Amygdala (tissue), 56 donors: ENCODE measurements around the gene NTSR1.

ENCODE experiments used
- DNase-seq, 56 donors: peaks; one replicate each; lab custom pipeline; 2025; lab: John Stamatoyannopoulos, UW

NTSR1 gene

DNA sequence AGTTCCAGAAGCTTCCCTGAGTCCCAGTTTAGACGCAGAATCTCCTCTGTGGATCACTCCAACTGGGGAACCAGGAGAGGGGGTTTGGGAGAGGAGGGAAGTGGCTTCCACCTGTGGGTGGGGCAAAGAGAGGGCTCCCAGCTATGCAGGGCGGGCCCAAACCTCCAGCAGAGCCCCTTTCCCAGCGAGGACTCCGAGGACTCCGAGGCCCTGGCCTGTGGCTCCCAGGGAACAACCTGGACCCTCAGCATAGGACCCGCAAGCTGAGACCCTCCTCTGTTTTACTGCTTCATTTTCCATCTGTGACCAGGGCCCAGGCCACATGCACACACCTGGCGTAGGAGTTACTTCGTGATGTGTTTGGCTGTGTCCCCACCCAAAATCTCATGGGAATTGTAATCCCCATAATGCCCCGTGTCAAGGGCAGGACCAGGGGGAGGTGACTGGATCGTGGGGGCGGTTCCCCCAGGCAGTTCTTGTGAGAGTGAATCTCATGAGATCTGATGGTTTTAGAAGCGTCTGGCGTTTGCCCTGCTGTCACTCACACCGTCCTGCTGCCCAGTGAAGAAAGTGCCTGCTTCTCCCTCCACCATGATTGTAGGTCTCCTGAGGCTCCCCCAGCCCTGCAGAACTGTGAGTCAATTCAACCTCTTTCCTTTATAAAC lies 27.9 kb downstream of the NTSR1 start:
- DNase-seq = no peak

- no peak for DNase-seq
These were observed 28.7 kb downstream of the NTSR1 start for GRCh38 chr20:62737271-62737811.

GRCh38 chr20:62738025-62738881 lies 29.6 kb downstream of the NTSR1 start:
- no peak for DNase-seq

DNA sequence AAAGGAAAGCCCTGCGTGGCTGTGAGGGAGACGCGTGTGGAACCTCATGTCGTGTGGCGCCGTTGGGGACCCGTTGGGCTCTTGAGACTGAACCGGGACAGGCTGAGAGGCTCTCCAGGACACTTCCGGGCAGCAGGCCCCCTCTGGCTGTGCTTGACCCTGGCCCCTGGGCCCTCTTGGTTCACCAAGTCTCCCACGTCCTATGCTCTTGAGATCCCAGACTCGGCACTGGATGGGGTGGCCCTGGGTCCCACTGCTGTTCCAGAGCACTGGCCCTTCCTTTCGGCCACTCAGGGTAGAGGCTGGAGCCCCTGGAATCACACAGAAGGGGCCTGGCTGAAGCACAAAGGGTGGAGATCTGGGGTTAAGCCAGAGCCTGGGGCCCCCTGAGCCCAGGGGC lies 30.4 kb downstream of the NTSR1 start:
- no peak for DNase-seq

DNA sequence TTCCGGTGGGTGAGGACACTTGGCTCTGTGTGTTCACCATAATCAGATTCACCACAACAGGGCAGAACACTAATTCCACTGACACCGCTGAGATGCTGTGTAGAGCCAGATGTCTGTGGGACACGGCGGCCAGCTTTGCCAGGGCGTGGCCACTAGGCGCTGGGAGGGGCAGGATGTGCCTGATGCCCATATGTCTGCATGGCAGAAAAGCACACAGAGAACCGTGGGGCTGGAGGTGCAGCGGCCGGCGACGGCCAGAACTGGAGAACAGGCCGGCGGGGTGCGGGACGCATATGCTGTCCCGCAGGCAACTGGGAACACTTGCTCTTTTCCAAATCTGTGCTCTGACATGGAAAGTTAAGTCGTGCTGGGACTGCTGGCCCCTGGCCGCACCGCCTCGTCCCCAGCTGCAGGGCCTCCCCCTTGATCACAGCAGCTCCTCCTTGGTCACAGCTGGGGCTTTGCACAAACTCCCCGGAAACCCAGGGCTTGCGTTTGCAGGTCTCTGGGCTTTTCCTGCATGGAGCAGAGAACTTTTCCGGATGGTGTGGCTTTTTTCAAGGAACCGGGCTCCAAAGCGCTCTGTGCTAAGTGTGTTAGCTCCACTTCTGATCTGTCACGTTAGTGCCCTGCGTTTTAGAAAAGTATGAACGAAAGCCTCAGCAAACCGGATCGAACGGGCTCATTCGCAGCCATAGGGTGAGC lies 31.1 kb downstream of the NTSR1 start:
- no peak for DNase-seq

- no peak for DNase-seq
These were observed 31.9 kb downstream of the NTSR1 start for GRCh38 chr20:62740286-62741141.

GRCh38 chr20:62741191-62741691 lies 32.6 kb downstream of the NTSR1 start:
- no peak for DNase-seq

DNA sequence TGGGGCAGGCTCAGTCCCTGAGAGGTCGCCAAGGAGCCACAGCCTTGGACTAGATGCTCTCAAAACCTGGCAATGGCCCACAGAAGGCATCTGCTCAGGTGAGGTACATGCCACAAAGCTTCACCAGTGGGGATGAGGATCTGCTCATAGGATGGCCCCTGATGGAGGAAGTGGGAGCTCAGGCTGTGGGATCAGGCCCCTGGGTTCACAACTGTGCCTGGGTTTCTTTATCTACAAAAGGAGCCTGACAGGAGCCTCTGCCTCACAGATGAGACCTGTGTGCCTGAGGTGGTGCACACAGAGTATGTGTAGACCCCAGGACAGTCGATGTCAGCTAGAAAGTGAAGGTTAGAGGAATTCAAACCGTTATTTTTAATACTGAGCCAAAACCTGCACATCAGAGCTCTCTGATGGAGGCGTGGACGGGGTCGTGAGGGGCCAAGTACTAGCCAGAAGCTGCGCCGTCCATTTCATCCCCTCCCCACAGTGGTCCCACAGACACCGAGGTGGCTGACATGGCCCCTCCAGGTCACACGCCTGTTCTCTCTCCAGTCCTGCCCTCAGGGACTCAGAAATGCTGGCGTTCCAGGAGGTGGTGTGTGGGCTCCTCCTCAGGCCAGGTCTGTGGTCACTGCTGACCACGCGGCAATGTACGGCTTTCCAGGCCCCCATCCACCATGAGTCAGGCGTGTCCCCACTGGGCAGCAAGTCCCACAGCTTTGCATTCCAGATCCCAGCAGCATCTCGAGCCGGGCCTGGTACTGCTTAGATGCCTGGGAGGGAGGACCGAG lies 33.3 kb downstream of the NTSR1 start:
- DNase-seq = no peak

GRCh38 chr20:62742550-62742949 lies 33.9 kb downstream of the NTSR1 start:
- DNase-seq = no peak

DNA sequence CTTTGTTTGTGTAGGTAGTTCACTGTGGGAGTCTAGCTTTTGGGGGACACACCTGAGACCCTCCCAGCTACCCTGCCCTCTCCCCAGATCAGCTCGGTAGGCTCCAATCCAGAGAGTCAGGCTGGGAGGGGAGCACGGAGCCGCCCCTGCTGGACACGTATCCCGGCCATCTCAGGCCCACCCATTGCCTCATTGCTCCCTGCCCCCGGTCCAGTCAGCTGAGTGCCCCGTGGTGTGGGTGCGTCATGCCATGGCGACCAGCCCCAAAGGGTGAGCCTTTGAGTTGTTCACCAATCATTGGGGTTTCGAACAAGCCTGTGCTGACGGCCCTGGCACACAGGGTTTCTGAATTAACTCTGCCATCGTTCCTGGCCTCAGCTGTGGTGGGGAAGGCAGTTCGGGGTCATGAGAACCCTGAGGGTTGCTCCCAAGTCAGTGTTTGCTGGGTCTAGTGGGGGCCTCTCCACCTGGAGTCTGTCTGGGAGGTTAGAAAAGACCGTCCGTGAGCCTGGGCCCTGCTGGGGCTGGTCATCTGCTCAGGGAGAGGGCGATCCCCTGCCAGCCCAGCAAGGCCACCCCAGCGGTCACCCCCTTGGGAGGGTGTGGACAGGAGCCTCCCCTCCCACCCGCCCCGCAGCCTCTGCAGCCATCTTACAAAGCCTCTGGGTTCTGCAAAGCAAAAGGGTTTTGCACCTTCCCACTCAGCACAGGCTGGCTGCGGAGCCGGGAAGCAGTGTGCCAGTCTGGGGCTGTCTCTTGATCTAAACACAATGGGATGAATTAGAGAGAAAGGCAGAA lies 34.5 kb downstream of the NTSR1 start:
- no peak for DNase-seq

DNA sequence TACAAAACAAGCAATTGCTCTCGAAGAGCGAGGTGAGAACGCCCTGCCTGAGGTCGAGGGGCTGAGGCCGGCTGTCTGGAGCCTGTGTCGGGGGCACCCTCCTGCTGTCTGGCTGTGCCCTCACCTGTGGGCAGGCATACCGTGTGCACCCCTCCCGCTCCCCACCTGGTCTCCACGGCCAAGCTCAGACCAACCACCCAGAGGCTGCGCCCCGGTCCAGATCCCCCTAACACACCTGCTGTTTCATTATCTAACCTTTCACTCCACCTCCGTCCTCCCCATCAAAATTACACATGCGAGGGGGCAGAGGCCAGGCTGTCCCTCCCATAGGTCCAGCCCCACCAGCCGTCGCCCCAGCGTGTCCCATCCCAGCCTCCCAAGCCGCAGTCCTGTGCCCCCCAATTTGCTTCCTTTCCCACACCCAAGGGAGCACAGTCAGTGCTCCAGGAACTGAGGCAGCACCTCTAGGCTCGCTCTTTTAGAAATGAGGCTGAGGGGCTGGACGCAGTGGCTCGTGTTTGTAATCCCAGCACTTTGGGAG lies 35.2 kb downstream of the NTSR1 start:
- DNase-seq = no peak

GRCh38 chr20:62744741-62745191 lies 36.1 kb downstream of the NTSR1 start:
- DNase-seq = no peak

DNA sequence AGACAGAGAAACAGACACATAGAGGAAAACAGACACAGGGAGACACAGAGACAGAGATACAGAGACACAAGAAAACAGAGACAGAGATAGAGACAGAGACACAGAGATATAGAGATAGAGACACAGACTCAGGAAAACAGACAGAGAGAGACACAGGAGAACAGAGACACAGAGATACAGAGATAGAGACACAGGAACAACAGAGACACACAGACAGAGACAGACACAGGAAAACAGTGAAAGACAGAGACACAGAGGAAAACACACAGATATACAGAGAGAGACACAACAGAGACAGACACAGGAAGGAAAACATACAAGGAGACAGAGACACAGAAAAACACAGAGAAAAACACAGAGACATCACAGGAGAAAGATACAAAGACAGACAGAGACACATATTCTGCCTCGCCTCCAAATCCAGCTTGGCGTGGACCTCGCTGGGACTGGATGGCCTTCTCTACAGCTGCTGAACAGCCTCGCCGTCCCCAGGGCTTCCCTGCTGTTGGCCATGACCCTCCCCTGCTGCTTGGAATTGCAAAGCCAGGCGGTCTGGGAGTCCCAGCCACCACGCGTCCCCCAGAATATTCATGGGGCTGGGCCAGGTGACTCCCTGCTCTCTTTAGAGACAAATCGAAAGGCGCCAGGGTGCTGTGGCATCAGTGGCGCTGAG lies 36.8 kb downstream of the NTSR1 start:
- DNase-seq = no peak

- no peak for DNase-seq
These were observed 37.3 kb downstream of the NTSR1 start for GRCh38 chr20:62745952-62746288.

GRCh38 chr20:62748311-62748710 lies 39.7 kb downstream of the NTSR1 start:
- DNase-seq = no peak

DNA sequence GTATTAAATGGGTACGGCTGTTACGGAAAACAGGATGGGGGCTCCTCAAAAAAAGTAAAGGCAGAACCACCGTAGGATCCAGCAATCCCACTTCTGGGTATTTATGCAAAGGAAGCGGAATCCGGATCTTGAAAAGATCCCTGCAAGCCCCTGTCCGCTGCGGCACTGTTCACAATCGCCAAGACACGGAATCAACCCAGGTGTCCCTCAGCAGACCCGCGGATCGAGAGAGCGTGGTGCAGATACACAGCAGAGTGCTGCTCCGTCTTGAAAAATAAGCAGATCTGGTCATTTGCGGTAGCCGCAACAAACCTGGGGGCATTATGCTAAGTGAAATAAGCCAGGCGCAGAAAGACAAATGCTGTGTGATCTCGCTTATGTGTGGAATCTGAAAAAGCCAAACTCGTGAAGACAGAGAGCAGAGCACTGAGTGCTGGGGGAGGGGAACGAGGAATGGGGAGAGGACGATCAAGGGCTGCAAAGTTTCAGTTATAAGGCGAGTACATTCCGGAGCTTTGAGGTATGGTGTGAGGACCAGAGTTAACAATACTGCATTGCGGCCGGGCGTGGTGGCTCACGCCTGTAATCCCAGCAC lies 41.3 kb downstream of the NTSR1 start:
- DNase-seq = no peak

- no peak for DNase-seq
These were observed 43.0 kb downstream of the NTSR1 start for GRCh38 chr20:62751551-62752150.
